ENCODE results near the gene NDUFV1.

The NDUFV1 gene

GRCh38 chr11:67639438-67639859 lies 32.7 kb downstream of the NDUFV1 start, which contains the start of gene TBX10:
TBX10 (minus strand) TSS chr11:67639763; CDS start chr11:67639472, 291 bp downstream.
- DNase-seq (ENCODE audit: low read depth in 4 of 4, low spot score in 1 of 4) = no peak

- DNase-seq (ENCODE audit: low read depth in 4 of 4, low spot score in 1 of 4) = peak in 2 of 4 experiments; percentile 38 to 43
Measured at GRCh38 chr11:67640021-67640757, 33.5 kb downstream of the NDUFV1 start.

- DNase-seq (ENCODE audit: low read depth in 4 of 4, low spot score in 1 of 4) = no peak
Measured at GRCh38 chr11:67640758-67641337, 34.1 kb downstream of the NDUFV1 start.

- no peak for DNase-seq (ENCODE audit: low read depth in 4 of 4, low spot score in 1 of 4)
Measured at GRCh38 chr11:67641338-67642172, 34.8 kb downstream of the NDUFV1 start.

GRCh38 chr11:67642173-67643120 lies 35.7 kb downstream of the NDUFV1 start:
- DNase-seq (ENCODE audit: low read depth in 4 of 4, low spot score in 1 of 4) = no peak

- no peak for DNase-seq (ENCODE audit: low read depth in 4 of 4, low spot score in 1 of 4)
Measured at GRCh38 chr11:67644042-67644441, 37.3 kb downstream of the NDUFV1 start.

- DNase-seq (ENCODE audit: low read depth in 4 of 4, low spot score in 1 of 4) = no peak
Measured at GRCh38 chr11:67644472-67645418, 38.0 kb downstream of the NDUFV1 start.

GRCh38 chr11:67645521-67646461 lies 39.1 kb downstream of the NDUFV1 start:
- DNase-seq (ENCODE audit: low read depth in 4 of 4, low spot score in 1 of 4) = no peak

GRCh38 chr11:67646535-67647336 lies 40.0 kb downstream of the NDUFV1 start:
- DNase-seq (ENCODE audit: low read depth in 4 of 4, low spot score in 1 of 4) = no peak

- no peak for DNase-seq (ENCODE audit: low read depth in 4 of 4, low spot score in 1 of 4)
Measured at GRCh38 chr11:67647471-67647870, 40.7 kb downstream of the NDUFV1 start.

- peak in 2 of 4 experiments; percentile 28 to 37 for DNase-seq (ENCODE audit: low read depth in 4 of 4, low spot score in 1 of 4)
Measured at GRCh38 chr11:67648140-67648795, 41.5 kb downstream of the NDUFV1 start.

GRCh38 chr11:67648796-67649613 lies 42.3 kb downstream of the NDUFV1 start:
- DNase-seq (ENCODE audit: low read depth in 4 of 4, low spot score in 1 of 4) = no peak

GRCh38 chr11:67649634-67650510 lies 43.1 kb downstream of the NDUFV1 start:
- no peak for DNase-seq (ENCODE audit: low read depth in 4 of 4, low spot score in 1 of 4)

GRCh38 chr11:67651976-67652781 lies 45.4 kb downstream of the NDUFV1 start:
- DNase-seq (ENCODE audit: low read depth in 4 of 4, low spot score in 1 of 4) = no peak
